Smooth muscle cell (in vitro differentiated cells): ENCODE measurements around the gene TAL1. TPM values are rescaled to one million over a fixed set of nuclear protein-coding genes. Genes with fewer than 3 reads are reported as not detected.

ENCODE experiments used
- DNase-seq: peaks from one replicate; lab custom pipeline; 2025; ENCODE audit not compliant: unreplicated experiment; lab: John Stamatoyannopoulos, UW
- H2AFZ ChIP-seq: fragments of 200-600 bp; sonication (generic); 2 replicates; pipeline ENCODE4 v1.6.0; 2016; ENCODE audit warnings: antibody characterized with exemption, low read depth, mild to moderate bottlenecking
- H3F3A ChIP-seq: fragments of 200-600 bp; sonication (generic); 2 replicates; pipeline ENCODE4 v1.6.0; 2017; ENCODE audit warnings: antibody characterized with exemption, low read depth
- H3K27ac ChIP-seq: fragments of 200-600 bp; sonication (generic); 2 replicates; pipeline ENCODE4 v1.5.1; 2016; ENCODE audit warnings: low read depth, mild to moderate bottlenecking
- H3K27me3 ChIP-seq: fragments of 200-600 bp; sonication (generic); 2 replicates; pipeline ENCODE4 v1.6.1; 2016; ENCODE audit warnings: low read depth, mild to moderate bottlenecking
- H3K36me3 ChIP-seq: fragments of 200-600 bp; sonication (generic); 2 replicates; pipeline ENCODE4 v1.5.1; 2016; ENCODE audit warnings: low read depth
- H3K4me1 ChIP-seq: fragments of 200-600 bp; sonication (generic); 2 replicates; pipeline ENCODE4 v1.5.1; 2016; ENCODE audit warnings: low read depth
- H3K4me2 ChIP-seq: fragments of 200-600 bp; sonication (generic); 2 replicates; pipeline ENCODE4 v1.6.0; 2016; ENCODE audit warnings: mild to moderate bottlenecking
- H3K4me3 ChIP-seq: fragments of 200-600 bp; sonication (generic); 2 replicates; pipeline ENCODE4 v1.5.1; 2016; ENCODE audit warnings: mild to moderate bottlenecking
- H3K79me2 ChIP-seq: fragments of 200-600 bp; sonication (generic); 2 replicates; pipeline ENCODE4 v1.6.0; 2016; ENCODE audit warnings: low read depth, mild to moderate bottlenecking
- H3K9ac ChIP-seq: fragments of 200-600 bp; sonication (generic); 2 replicates; pipeline ENCODE4 v1.6.0; 2016; ENCODE audit warnings: low read depth
- H3K9me3 ChIP-seq: fragments of 200-600 bp; sonication (generic); replicated peaks from 2 replicates; pipeline ENCODE4 v1.5.1; 2016; ENCODE audit warnings: low read depth
- H4K20me1 ChIP-seq: fragments of 200-600 bp; sonication (generic); 2 replicates; pipeline ENCODE4 v1.6.0; 2016; ENCODE audit warnings: low read depth
- CTCF ChIP-seq: fragments of 200-600 bp; sonication (generic); IDR thresholded peaks from 2 replicates; pipeline ENCODE4 v1.5.1; 2017; ENCODE audit warnings: borderline replicate concordance, mild to moderate bottlenecking, antibody characterized with exemption; ENCODE audit not compliant: insufficient read depth, poor library complexity, severe bottlenecking
- WGBS: methylation state at CpG from one replicate; pipeline ENCODE4 v1.1.7; 2016; ENCODE audit warnings: low lambda C conversion rate; 5-methylcytosine and 5-hydroxymethylcytosine counted together
- polyA plus RNA-seq: library from polyadenylated mRNA; unstranded; fragments of >200 nt; fragmentation: Nextera tagmentation; extraction: Ambion mirVana; gene quantifications from 2 replicates; pipeline ENCODE4 v1.2.1, GENCODE V29; 2016
- total RNA-seq: library from RNA; depleted of rRNA; stranded (reverse); fragments of >200 nt; gene quantifications from 2 replicates; pipeline ENCODE4 v1.2.3, GENCODE V29; 2014

Gene TAL1
- total and polyA plus RNA-seq, 2 experiments from 2014 or later: not detected

DNA sequence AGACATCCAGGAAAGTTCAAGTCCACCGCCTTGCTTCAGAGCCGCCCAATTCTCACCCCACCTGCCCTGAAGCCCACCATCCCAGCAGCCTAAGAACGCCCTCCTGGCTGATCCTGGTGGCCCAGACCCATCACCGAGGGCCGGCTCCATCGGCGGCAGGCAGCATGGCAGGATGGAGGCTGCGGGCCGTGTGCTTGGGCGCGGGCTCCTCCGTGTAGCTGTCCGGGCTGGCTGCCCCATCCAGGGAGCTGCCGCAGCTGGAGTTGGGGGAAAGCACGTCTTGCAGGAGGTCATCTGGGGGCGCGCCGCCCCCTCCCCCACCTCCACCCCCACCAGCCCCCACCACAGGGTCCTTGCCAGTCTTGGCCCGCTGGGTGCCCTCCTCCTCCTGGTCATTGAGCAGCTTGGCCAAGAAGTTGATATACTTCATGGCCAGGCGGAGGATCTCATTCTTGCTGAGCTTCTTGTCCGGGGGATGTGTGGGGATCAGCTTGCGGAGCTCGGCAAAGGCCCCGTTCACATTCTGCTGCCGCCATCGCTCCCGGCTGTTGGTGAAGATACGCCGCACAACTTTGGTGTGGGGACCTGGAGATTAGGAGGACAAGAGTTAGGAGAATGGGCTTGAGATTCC lies 12.3 kb downstream of the TAL1 start:
- H3K27me3 ChIP-seq: peaks cover 65% of the 10 kb centered on the region
- TF ChIP-seq CTCF: no peak
- no peaks in the 10 kb centered on the region for H3F3A ChIP-seq
- H3K36me3 ChIP-seq: no peaks in the 10 kb centered on the region
- H4K20me1 ChIP-seq: no peaks in the 10 kb centered on the region
- DNase-seq: no peak
- H3K9ac ChIP-seq: no peak overlapping the region
- H3K27ac ChIP-seq: no peak overlapping the region
- no peak overlapping the region for H2AFZ ChIP-seq
- no peaks in the 10 kb centered on the region for H3K79me2 ChIP-seq
- no peaks in the 10 kb centered on the region for H3K9me3 ChIP-seq
- no peaks in the 10 kb centered on the region for H3K4me1 ChIP-seq
- H3K4me3 ChIP-seq: no peak overlapping the region
- WGBS: 93% methylated on average over 28 of the region's 29 CpGs
- no peak overlapping the region for H3K4me2 ChIP-seq

DNA sequence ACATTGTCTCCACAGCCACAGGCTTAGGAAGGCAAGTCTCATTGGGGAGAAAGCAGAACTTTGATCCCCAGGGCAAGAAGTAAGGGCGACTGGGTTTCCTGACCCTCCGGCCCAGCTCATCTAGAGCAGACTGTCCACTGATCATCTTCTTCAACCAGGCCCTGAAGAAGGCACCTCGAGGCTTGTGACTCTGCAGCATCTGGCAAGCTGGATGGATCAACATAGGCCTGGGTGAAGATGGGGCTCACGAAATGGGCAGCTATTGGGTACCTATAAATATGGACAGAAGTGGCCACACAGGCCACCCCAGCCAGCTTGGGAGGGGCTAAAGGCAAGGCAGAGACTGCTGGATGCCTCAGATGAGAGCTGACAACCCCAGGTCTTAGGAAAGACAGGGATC lies 13.0 kb downstream of the TAL1 start:
- Histone ChIP-seq H4K20me1 (no peaks in the 10 kb centered on the region), H3K27ac (no peak overlapping the region), H3K4me2 (no peak overlapping the region), H3K36me3 (no peaks in the 10 kb centered on the region), H3K9me3 (no peaks in the 10 kb centered on the region), H3K27me3 (peaks cover 58% of the 10 kb centered on the region), H3K9ac (no peak overlapping the region), H2AFZ (no peak overlapping the region), H3F3A (no peaks in the 10 kb centered on the region), H3K79me2 (no peaks in the 10 kb centered on the region), H3K4me3 (no peak overlapping the region), H3K4me1 (no peaks in the 10 kb centered on the region)
- WGBS: 82% methylated on average over 4 of the region's 4 CpGs
- no peak for DNase-seq
- no peak for TF ChIP-seq CTCF

DNA sequence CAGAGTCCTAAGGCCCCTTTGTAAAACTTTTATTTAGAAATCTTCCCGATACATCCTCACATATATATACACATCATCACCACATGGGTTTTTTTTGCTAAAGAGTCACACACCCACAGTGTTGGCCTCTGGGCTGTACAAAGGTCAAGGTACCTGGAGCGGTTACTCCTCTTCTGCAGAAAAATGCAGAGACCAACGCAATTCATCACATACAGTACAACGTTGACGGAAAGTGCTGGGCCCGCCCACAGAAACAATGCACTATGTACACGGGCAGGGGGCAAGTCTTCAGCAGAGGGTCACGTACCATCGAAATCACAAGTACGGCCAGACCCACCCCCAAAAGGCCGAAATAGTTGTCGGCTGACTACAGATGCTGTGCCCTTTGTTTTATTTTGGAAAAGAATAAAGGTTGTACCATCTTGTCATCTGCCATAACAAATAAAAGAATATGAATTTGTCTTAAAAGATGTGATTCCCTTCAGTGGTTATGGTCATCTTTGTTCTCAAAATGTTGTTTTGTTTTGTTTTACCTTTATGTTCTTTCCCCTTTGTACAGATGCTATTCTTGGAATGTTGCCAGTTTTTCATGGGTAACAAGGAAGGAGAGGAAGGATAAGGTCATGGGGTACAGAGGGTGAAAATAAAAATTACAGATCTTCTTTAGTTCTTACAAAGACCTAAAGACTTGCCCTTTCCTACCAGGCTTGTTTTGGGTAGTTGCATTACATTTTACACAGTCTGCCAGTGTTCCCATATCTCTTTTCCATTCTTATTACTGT lies 15.6 kb downstream of the TAL1 start:
- Histone ChIP-seq H3K9ac (no peak overlapping the region), H3F3A (no peaks in the 10 kb centered on the region), H3K4me1 (no peaks in the 10 kb centered on the region), H2AFZ (no peak overlapping the region), H3K79me2 (no peaks in the 10 kb centered on the region), H3K27ac (no peak overlapping the region), H3K4me3 (no peak overlapping the region), H4K20me1 (no peaks in the 10 kb centered on the region), H3K9me3 (no peaks in the 10 kb centered on the region), H3K27me3 (peaks cover 33% of the 10 kb centered on the region), H3K4me2 (no peak overlapping the region), H3K36me3 (no peaks in the 10 kb centered on the region)
- WGBS: 88% methylated on average over 12 of the region's 12 CpGs
- DNase-seq: no peak
- no peak for TF ChIP-seq CTCF

DNA sequence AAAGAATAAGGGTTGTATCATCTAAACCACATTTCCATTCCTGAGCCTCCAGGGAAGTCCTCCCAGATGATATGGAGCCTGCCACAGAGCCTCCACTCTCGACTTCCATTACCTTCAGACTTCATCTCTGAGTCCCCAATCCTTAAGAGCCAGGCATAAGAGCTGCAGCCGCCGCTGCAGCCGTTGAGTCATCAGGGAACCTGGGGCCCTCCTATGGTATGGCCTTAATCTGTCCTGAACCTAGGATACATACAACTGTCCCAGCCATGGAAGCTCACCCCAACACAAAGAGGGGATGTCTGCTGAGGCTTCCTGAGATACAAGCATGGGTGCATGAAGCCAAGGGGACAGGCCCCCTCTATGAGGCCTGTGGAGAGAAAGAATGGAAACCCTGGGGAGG lies 16.3 kb downstream of the TAL1 start:
- H3K9me3 ChIP-seq: no peaks in the 10 kb centered on the region
- H3F3A ChIP-seq: no peaks in the 10 kb centered on the region
- no peak overlapping the region for H3K4me2 ChIP-seq
- H3K79me2 ChIP-seq: no peaks in the 10 kb centered on the region
- peaks cover 25% of the 10 kb centered on the region for H3K27me3 ChIP-seq
- 74% methylated on average over 4 of the region's 4 CpGs for WGBS
- no peak overlapping the region for H2AFZ ChIP-seq
- no peak overlapping the region for H3K27ac ChIP-seq
- no peaks in the 10 kb centered on the region for H3K36me3 ChIP-seq
- H3K4me1 ChIP-seq: no peaks in the 10 kb centered on the region
- H4K20me1 ChIP-seq: no peaks in the 10 kb centered on the region
- DNase-seq: no peak
- H3K9ac ChIP-seq: no peak overlapping the region
- no peak overlapping the region for H3K4me3 ChIP-seq
- TF ChIP-seq CTCF: no peak
